Measurements from ENCODE around the gene FRMD3. TPM values are rescaled to one million over a fixed set of nuclear protein-coding genes. Genes with fewer than 3 reads are reported as not detected.

The FRMD3 gene
- total RNA-seq, 1 experiment from 2014 or later = 14.5 TPM

DNA sequence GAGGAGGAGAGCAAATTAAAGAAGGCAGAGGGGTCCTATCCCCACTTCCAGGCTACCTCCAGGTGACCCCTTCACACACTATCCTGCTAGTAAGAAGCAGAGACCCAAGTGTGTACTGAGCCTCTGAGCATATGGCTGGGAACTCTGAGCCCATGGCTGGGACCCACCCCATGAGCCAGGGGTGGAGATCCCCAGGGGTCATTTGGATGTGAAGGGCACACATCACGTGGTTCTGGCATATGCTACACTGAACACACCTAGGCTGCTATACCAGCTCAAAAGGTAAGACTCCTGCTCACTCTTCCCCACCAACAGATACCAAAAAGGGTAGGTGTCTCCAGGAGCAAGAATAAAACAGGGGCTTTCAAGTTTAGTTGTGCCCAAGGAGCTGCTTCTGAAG is 149.9 kb downstream of the FRMD3 start:
- H3K27ac ChIP-seq (ENCODE audit: low read length) = no peak overlapping the region
- no peaks in the 10 kb centered on the region for H3K9me3 ChIP-seq (ENCODE audit: control insufficient read depth, insufficient read depth, low read depth, low read length)
- TF ChIP-seq, protein P1, sequence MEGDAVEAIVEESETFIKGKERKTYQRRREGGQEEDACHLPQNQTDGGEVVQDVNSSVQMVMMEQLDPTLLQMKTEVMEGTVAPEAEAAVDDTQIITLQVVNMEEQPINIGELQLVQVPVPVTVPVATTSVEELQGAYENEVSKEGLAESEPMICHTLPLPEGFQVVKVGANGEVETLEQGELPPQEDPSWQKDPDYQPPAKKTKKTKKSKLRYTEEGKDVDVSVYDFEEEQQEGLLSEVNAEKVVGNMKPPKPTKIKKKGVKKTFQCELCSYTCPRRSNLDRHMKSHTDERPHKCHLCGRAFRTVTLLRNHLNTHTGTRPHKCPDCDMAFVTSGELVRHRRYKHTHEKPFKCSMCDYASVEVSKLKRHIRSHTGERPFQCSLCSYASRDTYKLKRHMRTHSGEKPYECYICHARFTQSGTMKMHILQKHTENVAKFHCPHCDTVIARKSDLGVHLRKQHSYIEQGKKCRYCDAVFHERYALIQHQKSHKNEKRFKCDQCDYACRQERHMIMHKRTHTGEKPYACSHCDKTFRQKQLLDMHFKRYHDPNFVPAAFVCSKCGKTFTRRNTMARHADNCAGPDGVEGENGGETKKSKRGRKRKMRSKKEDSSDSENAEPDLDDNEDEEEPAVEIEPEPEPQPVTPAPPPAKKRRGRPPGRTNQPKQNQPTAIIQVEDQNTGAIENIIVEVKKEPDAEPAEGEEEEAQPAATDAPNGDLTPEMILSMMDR (IDR thresholded peaks at IDR 0.05) = no peak
- TF ChIP-seq SIN3A (IDR thresholded peaks at IDR 0.05; ENCODE audit: borderline replicate concordance, insufficient read depth, low read depth, low read length) (no peak), POLR2AphosphoS5 (IDR thresholded peaks at IDR 0.05; ENCODE audit: low read depth, low read length) (no peak), TCF7L2 (IDR thresholded peaks at IDR 0.05; ENCODE audit: low read depth, low read length) (no peak)
- TF ChIP-seq, protein P2, sequence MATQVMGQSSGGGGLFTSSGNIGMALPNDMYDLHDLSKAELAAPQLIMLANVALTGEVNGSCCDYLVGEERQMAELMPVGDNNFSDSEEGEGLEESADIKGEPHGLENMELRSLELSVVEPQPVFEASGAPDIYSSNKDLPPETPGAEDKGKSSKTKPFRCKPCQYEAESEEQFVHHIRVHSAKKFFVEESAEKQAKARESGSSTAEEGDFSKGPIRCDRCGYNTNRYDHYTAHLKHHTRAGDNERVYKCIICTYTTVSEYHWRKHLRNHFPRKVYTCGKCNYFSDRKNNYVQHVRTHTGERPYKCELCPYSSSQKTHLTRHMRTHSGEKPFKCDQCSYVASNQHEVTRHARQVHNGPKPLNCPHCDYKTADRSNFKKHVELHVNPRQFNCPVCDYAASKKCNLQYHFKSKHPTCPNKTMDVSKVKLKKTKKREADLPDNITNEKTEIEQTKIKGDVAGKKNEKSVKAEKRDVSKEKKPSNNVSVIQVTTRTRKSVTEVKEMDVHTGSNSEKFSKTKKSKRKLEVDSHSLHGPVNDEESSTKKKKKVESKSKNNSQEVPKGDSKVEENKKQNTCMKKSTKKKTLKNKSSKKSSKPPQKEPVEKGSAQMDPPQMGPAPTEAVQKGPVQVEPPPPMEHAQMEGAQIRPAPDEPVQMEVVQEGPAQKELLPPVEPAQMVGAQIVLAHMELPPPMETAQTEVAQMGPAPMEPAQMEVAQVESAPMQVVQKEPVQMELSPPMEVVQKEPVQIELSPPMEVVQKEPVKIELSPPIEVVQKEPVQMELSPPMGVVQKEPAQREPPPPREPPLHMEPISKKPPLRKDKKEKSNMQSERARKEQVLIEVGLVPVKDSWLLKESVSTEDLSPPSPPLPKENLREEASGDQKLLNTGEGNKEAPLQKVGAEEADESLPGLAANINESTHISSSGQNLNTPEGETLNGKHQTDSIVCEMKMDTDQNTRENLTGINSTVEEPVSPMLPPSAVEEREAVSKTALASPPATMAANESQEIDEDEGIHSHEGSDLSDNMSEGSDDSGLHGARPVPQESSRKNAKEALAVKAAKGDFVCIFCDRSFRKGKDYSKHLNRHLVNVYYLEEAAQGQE (IDR thresholded peaks at IDR 0.05; ENCODE audit: insufficient read depth in 1 of 2, low read depth in 2 of 2, low read length in 1 of 2) = no peak
- no peaks in the 10 kb centered on the region for H3K36me3 ChIP-seq (ENCODE audit: control insufficient read depth, insufficient read depth, low read length)
- BruUV-seq (replicated peaks) = no TSS peak
- POLR2A ChIA-PET = interaction anchor here (0.6 kb wide), 2 partner anchors 92 to 118 kb away, joined by 3 to 4 read pairs; no protein-coding TSS in a partner anchor
- CTCF ChIA-PET = no interaction called here
- DNase-seq (ENCODE audit: low read depth, low spot score) (no peak), ATAC-seq (no peak)
- intact Hi-C loops (cut with micrococcal nuclease; ENCODE audit: unreplicated experiment) = no loop called here
- in situ Hi-C loops (cut with HindIII; ENCODE audit: low pct_unique_long_range_greater_than_20kb, low sequenced_read_pairs) = no loop called here
- no peak overlapping the region for H3K4me3 ChIP-seq (ENCODE audit: low read depth in 2 of 2, low read length in 2 of 2)
- H3K27me3 ChIP-seq (ENCODE audit: control insufficient read depth, insufficient read depth, low read length) = no peaks in the 10 kb centered on the region
- H3K4me1 ChIP-seq (ENCODE audit: control insufficient read depth, insufficient read depth, low read length) = no peaks in the 10 kb centered on the region; the same call in 1 of the 2 replicates

DNA sequence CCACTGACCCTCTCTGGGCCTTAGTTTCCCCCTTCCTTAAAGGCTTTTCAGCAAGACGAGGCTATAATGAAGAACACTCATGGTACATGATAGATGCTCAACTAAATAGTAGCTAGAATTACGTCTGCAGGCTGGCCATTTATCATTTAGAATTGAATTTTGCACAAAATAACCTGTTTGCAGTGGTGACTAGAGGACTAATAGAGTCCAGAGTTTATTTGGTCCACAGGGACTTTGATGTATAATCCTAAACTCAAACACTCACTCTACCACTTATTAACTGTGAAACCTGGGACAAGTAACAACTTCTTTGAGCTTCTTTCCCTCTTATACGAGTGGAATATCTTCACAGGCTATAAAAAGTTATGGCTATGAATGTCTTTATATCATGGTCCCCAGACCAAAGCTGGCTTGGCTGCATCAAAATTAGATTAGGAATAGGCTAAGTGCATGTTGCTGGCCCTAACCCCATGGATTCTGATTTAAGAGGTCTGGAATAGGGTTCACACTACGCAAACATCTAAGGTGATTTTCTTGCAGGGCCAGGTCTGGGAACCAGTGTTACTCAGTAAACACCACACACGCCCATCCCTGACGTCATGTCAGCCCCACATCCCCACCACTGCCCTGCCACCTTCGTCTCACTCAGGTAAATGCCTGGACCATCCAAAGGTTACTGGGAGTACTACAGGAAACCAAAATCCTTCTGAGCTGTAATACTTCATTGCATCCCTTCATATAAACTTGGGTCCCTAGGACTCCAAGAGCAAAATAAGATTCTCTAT is 150.6 kb downstream of the FRMD3 start:
- no peak overlapping the region for H3K27ac ChIP-seq (ENCODE audit: low read length)
- intact Hi-C loops (cut with micrococcal nuclease; ENCODE audit: unreplicated experiment) (no loop called here), in situ Hi-C loops (cut with HindIII; ENCODE audit: low pct_unique_long_range_greater_than_20kb, low sequenced_read_pairs) (no loop called here)
- no peaks in the 10 kb centered on the region for H3K27me3 ChIP-seq (ENCODE audit: control insufficient read depth, insufficient read depth, low read length)
- CTCF ChIA-PET = no interaction called here
- DNase-seq (ENCODE audit: low read depth, low spot score) (no peak), ATAC-seq (no peak)
- no TSS peak for BruUV-seq (replicated peaks)
- TF ChIP-seq, protein P2 (IDR thresholded peaks at IDR 0.05; ENCODE audit: insufficient read depth in 1 of 2, low read depth in 2 of 2, low read length in 1 of 2) = no peak
- no peak for TF ChIP-seq SIN3A (IDR thresholded peaks at IDR 0.05; ENCODE audit: borderline replicate concordance, insufficient read depth, low read depth, low read length)
- TF ChIP-seq TCF7L2 (IDR thresholded peaks at IDR 0.05; ENCODE audit: low read depth, low read length) = no peak
- TF ChIP-seq POLR2AphosphoS5 (IDR thresholded peaks at IDR 0.05; ENCODE audit: low read depth, low read length) = no peak
- TF ChIP-seq, protein P1 (IDR thresholded peaks at IDR 0.05) = no peak
- no peaks in the 10 kb centered on the region for H3K9me3 ChIP-seq (ENCODE audit: control insufficient read depth, insufficient read depth, low read depth, low read length)
- H3K4me1 ChIP-seq (ENCODE audit: control insufficient read depth, insufficient read depth, low read length) = no peaks in the 10 kb centered on the region; the same call in 1 of the 2 replicates
- no peak overlapping the region for H3K4me3 ChIP-seq (ENCODE audit: low read depth in 2 of 2, low read length in 2 of 2)
- H3K36me3 ChIP-seq (ENCODE audit: control insufficient read depth, insufficient read depth, low read length) = no peaks in the 10 kb centered on the region
- POLR2A ChIA-PET = no interaction called here

Measured in Panc1 (cell line).